ENCODE results near the gene DNAH17. TPM values are rescaled to one million over a fixed set of nuclear protein-coding genes. Genes with fewer than 3 reads are reported as not detected.
A peak's percentile ranks its signal among the peaks of the same experiment; 100 is the strongest.

DNAH17 gene
- total RNA-seq, 1 donor from 2014 or later: 2.0 TPM

DNA sequence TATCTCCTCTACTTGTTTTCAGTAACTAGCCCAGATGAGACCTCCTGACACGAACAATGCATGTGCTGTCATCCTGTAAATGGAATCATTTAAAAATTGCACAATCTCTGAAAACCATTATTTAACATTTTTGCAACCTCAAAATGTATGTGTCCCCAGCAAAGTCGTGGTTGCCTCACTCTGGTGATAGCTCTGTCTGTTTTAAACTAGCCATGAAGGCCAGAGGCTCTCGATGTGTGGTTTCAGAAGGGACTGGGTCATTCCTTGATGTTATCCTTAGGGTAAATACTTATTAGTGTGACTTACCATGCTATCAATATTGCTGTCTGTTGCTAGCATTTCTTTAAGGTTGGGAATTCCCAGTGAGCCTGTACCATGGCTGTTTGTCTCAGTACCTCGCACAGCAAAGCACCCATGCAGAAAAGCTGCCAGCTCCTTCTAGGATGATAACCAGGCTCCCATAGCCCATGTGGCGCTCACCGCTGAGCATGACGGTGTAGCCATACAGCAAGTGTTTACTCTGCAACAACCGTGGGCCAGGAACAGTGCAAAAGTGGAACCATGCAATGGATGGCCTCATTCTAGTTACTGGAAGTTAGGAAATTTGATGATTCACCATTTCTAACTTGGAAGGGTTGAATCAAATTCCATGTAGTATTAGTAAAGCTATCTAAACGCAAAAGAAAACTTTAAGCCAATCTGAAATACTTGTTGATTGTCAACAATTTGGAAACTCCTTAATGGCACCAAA is 201.6 kb downstream of the DNAH17 start:
- DNase-seq (ENCODE audit: extremely low spot score in 2 of 2): no peak
- Histone ChIP-seq H3K4me1 (peaks cover 28% of the 10 kb centered on the region), H3K9me3 (no peaks in the 10 kb centered on the region), H3K36me3 (no peaks in the 10 kb centered on the region), H3K27me3 (no peaks in the 10 kb centered on the region), H3K27ac (peak overlapping the region; percentile 41), H3K4me3 (no peak overlapping the region)
- no peak for TF ChIP-seq POLR2AphosphoS5 (IDR thresholded peaks at IDR 0.05; ENCODE audit: insufficient read depth in 1 of 2, low read depth in 1 of 2)
- TF ChIP-seq, protein P1, sequence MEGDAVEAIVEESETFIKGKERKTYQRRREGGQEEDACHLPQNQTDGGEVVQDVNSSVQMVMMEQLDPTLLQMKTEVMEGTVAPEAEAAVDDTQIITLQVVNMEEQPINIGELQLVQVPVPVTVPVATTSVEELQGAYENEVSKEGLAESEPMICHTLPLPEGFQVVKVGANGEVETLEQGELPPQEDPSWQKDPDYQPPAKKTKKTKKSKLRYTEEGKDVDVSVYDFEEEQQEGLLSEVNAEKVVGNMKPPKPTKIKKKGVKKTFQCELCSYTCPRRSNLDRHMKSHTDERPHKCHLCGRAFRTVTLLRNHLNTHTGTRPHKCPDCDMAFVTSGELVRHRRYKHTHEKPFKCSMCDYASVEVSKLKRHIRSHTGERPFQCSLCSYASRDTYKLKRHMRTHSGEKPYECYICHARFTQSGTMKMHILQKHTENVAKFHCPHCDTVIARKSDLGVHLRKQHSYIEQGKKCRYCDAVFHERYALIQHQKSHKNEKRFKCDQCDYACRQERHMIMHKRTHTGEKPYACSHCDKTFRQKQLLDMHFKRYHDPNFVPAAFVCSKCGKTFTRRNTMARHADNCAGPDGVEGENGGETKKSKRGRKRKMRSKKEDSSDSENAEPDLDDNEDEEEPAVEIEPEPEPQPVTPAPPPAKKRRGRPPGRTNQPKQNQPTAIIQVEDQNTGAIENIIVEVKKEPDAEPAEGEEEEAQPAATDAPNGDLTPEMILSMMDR (IDR thresholded peaks at IDR 0.05): no peak
- TF ChIP-seq POLR2A (IDR thresholded peaks at IDR 0.05): no peak
- intact Hi-C loops (cut with DNase I): no loop called here

DNA sequence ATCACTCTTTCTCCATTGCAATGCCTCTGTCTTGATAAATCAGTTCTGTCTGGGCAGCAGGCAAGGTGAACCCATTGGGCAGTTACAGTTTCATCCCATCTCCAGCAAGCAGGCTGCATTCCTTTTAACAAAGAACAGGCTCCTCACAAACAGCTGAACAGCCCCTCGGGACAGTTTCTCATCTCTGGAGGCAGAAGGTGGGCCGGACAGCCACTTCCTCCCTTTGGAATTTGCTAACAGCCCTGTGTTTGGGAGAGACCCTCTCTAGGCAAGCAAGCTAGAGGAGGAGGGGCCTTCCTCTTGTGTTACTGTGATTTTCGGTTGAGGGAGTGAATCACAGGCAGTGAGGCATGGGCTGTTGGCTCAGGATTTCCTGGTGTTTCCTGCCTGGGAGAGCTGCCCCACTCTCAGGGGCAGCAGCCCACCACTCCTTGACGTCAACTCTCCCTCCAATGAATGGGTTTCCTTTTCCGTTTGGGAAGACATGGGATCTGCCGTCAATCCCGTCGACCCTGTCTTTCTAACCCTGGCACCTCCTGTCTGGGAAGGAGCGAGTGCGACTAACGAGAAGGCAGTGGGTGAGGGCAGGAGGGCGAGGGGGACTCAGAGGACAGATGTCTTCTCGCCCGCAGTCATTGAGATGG is 202.4 kb downstream of the DNAH17 start:
- H3K4me3 ChIP-seq: no peak overlapping the region
- H3K27me3 ChIP-seq: no peaks in the 10 kb centered on the region
- H3K4me1 ChIP-seq: peaks cover 22% of the 10 kb centered on the region
- H3K27ac ChIP-seq: peak overlapping the region; percentile 41
- intact Hi-C loops (cut with DNase I): no loop called here
- no peak for TF ChIP-seq POLR2AphosphoS5 (IDR thresholded peaks at IDR 0.05; ENCODE audit: insufficient read depth in 1 of 2, low read depth in 1 of 2)
- TF ChIP-seq POLR2A (IDR thresholded peaks at IDR 0.05): no peak
- TF ChIP-seq, protein P1 (IDR thresholded peaks at IDR 0.05): no peak
- DNase-seq (ENCODE audit: extremely low spot score in 2 of 2): no peak
- H3K9me3 ChIP-seq: no peaks in the 10 kb centered on the region
- no peaks in the 10 kb centered on the region for H3K36me3 ChIP-seq

DNA sequence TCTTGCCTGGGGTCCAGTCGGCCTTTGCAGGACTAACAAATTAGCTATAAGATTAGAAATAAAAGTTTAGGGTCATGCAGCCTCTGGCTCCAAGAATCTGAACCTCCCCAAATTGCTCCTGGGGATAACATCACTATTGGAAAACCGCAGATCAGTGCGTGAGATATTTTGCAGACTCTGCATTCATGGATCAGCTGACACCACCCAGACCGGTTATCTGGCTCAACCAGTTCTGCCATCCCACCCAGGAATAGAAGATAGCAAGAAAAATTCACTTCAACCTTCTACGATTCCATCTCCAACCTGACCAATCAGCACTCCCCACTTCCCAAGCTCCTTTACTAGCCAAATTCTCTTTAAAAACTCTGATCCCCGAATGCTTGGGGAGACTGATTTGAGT is 203.0 kb downstream of the DNAH17 start:
- no peak overlapping the region for H3K27ac ChIP-seq
- no peaks in the 10 kb centered on the region for H3K36me3 ChIP-seq
- intact Hi-C loops (cut with DNase I): no loop called here
- H3K4me3 ChIP-seq: no peak overlapping the region
- H3K4me1 ChIP-seq: peaks cover 16% of the 10 kb centered on the region
- no peak for TF ChIP-seq POLR2AphosphoS5 (IDR thresholded peaks at IDR 0.05; ENCODE audit: insufficient read depth in 1 of 2, low read depth in 1 of 2)
- TF ChIP-seq, protein P1 (IDR thresholded peaks at IDR 0.05): no peak
- no peak for TF ChIP-seq POLR2A (IDR thresholded peaks at IDR 0.05)
- no peaks in the 10 kb centered on the region for H3K27me3 ChIP-seq
- H3K9me3 ChIP-seq: no peaks in the 10 kb centered on the region
- no peak for DNase-seq (ENCODE audit: extremely low spot score in 2 of 2)

Small RNAs within 50 kb of the gene (small RNA-seq; reads per million reads assigned to genes)
- not detected for gene RF00415
- not detected for gene RN7SL454P

Other genes starting within 250 kb of the DNAH17 start
- 173 TPM for gene SOCS3, start 217.3 kb downstream of the DNAH17 start, total RNA-seq
- 35.6 TPM for gene PGS1, start 198.7 kb downstream of the DNAH17 start, total RNA-seq
- 62.9 TPM for gene CYTH1, start 204.9 kb upstream of the DNAH17 start, total RNA-seq

Measured in vagina (tissue), 2 donors.